Spinal cord (tissue), 10 donors: Measurements from ENCODE around the gene PRKN. TPM values are rescaled to one million over a fixed set of nuclear protein-coding genes. Genes with fewer than 3 reads are reported as not detected.

Experiments
- DNase-seq, 6 donors: peaks; one replicate each; pipeline versions ENCODE4 v3.0.0 to v3.0.0-alpha.2; 2013 to 2015; ENCODE audit warnings: low spot score in 6 of 6, low read depth in 4 of 6
- H3K27ac ChIP-seq: one replicate; pipeline ENCODE4 v1.5.1; 2013; ENCODE audit warnings: low read depth, low read length, control low read depth
- H3K27me3 ChIP-seq: one replicate; pipeline ENCODE4 v1.6.1; 2013; ENCODE audit warnings: low read length; ENCODE audit not compliant: control insufficient read depth, insufficient read depth
- H3K36me3 ChIP-seq: one replicate; pipeline ENCODE4 v1.6.1; 2013; ENCODE audit warnings: low read length; ENCODE audit not compliant: control insufficient read depth, insufficient read depth
- H3K4me1 ChIP-seq: one replicate; pipeline ENCODE4 v1.6.1; 2013; ENCODE audit warnings: low read length; ENCODE audit not compliant: control insufficient read depth, insufficient read depth
- H3K4me3 ChIP-seq: one replicate; pipeline ENCODE4 v1.5.1; 2013; ENCODE audit warnings: low read depth, low read length, control low read depth
- H3K9me3 ChIP-seq: one replicate; pipeline ENCODE4 v1.6.1; 2013; ENCODE audit warnings: low read length; ENCODE audit not compliant: control insufficient read depth, insufficient read depth
- WGBS: methylation state at CpG from one replicate; pipeline ENCODE4 v1.1.5; 2013; ENCODE audit warnings: missing lambda C conversion rate; ENCODE audit not compliant: insufficient coverage; 5-methylcytosine and 5-hydroxymethylcytosine counted together
- polyA plus RNA-seq, 2 donors: library from polyadenylated mRNA; unstranded; fragments of 120-200 nt; gene quantifications; one replicate each; pipeline ENCODE4 v1.2.1, GENCODE V29; 2013; ENCODE audit not compliant: insufficient read length in 2 of 2
- total RNA-seq, 2 donors: library from RNA; depleted of rRNA in 1 of 2; stranded (reverse); fragments of 120-200 nt in 1 of 2; fragments of >200 nt in 1 of 2; gene quantifications; one replicate each; pipeline versions ENCODE4 v1.2.3 to v1.2.4, GENCODE V29; 2013 to 2014
- donor health status: healthy.

Gene PRKN
- total and polyA plus RNA-seq, 4 donors: 7.4 to 9.5 (median 8.4) TPM

DNA sequence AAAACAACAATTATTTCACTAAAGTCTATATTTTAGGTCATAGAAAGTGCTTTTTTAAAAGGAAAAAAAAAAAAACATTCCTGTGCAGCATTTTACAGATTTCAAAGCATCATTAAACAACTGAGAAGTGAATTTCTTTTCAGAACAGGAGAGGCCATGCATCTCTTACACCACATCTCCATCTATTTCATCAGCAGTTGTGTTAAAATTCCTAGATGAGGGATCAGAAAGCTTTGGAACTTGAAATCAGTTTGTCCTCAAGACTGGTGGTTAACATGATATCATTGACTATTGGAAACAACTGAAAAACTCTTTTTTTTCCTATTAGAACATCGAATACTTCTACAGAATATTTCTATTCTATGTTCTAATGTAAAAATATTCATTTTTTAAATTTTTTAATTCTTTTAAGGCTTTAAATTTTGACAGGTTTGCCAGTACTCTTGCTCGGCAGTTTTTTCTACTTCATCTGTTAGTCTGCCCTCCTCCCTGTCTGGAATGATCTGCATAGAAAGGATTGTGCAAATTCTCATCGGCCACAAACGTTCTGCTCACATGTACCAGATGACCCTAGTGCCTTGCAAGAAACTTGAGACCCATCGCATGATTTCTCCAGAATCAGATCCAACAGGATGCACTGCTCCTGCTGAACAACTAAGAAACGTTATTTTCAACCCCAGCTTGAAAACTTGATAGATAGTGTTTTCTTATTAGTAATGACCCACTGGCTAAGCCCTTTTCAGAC lies 1042.7 kb downstream of the PRKN start:
- Histone ChIP-seq H3K27me3 (no peaks in the 10 kb centered on the region), H3K36me3 (no peaks in the 10 kb centered on the region), H3K9me3 (no peaks in the 10 kb centered on the region), H3K4me1 (peaks cover 7% of the 10 kb centered on the region), H3K27ac (no peak overlapping the region), H3K4me3 (no peak overlapping the region)
- DNase-seq: no peak
- 60% methylated on average over 2 of the region's 6 CpGs for WGBS

GRCh38 chr6:161683400-161683799 lies 1044.2 kb downstream of the PRKN start:
- no peaks in the 10 kb centered on the region for H3K9me3 ChIP-seq
- no peak for DNase-seq
- H3K27me3 ChIP-seq: no peaks in the 10 kb centered on the region
- H3K4me1 ChIP-seq: peaks cover 7% of the 10 kb centered on the region
- H3K27ac ChIP-seq: no peak overlapping the region
- H3K4me3 ChIP-seq: no peak overlapping the region
- WGBS: 98% methylated on average over 4 of the region's 5 CpGs
- no peaks in the 10 kb centered on the region for H3K36me3 ChIP-seq

- Histone ChIP-seq H3K27me3 (no peaks in the 10 kb centered on the region), H3K4me3 (no peak overlapping the region), H3K27ac (no peak overlapping the region), H3K36me3 (no peaks in the 10 kb centered on the region), H3K9me3 (no peaks in the 10 kb centered on the region), H3K4me1 (peaks cover 7% of the 10 kb centered on the region)
- no peak for DNase-seq
- WGBS: 54% methylated on average over 5 of the region's 9 CpGs
Observed at GRCh38 chr6:161682982-161683381, 1044.6 kb downstream of the PRKN start.

DNA sequence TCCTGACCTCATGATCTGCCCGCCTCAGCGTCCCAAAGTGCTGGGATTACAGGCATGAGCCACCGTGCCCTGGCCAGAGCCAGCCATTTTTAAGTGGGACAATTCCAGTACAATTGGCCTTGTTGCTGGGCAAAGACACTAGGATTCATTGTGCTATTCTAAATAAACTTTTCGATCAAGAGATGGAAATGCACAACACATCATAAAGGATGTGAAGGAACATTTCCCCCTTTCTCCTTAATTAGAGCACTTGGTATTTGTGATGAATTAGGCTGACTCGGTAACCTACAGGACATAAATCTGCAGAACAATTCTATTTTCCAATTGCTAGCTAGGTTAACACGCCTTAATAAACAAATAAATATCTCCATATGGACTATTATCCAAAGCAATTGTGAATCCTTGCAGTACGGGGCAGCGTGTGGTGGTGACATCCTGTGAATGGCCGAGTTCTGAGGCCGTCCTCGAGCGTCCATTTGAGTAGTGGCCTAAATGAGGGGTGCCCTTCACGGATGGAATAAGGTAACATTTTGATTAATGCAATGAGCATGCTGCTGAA lies 1047.5 kb downstream of the PRKN start:
- Histone ChIP-seq H3K27ac (no peak overlapping the region), H3K27me3 (no peaks in the 10 kb centered on the region), H3K4me3 (no peak overlapping the region), H3K4me1 (peaks cover 9% of the 10 kb centered on the region), H3K9me3 (no peaks in the 10 kb centered on the region), H3K36me3 (no peaks in the 10 kb centered on the region)
- 83% methylated on average over 10 of the region's 13 CpGs for WGBS
- peak in 1 of 6 donors; percentile 59 for DNase-seq

- no peak overlapping the region for H3K4me3 ChIP-seq
- H3K9me3 ChIP-seq: no peaks in the 10 kb centered on the region
- WGBS: 91% methylated on average over 5 of the region's 7 CpGs
- peaks cover 2% of the 10 kb centered on the region for H3K4me1 ChIP-seq
- no peak overlapping the region for H3K27ac ChIP-seq
- no peaks in the 10 kb centered on the region for H3K36me3 ChIP-seq
- H3K27me3 ChIP-seq: no peaks in the 10 kb centered on the region
- DNase-seq: no peak
Observed at GRCh38 chr6:161677188-161677587, 1050.4 kb downstream of the PRKN start.

GRCh38 chr6:161676586-161676985 lies 1051.0 kb downstream of the PRKN start:
- no peak overlapping the region for H3K4me3 ChIP-seq
- H3K4me1 ChIP-seq: peaks cover 2% of the 10 kb centered on the region
- H3K27me3 ChIP-seq: no peaks in the 10 kb centered on the region
- peak in 2 of 6 donors; percentile 53 to 73 for DNase-seq
- no peak overlapping the region for H3K27ac ChIP-seq
- no peaks in the 10 kb centered on the region for H3K36me3 ChIP-seq
- WGBS: no CpG with 5 or more reads among the region's 3 CpGs
- no peaks in the 10 kb centered on the region for H3K9me3 ChIP-seq

GRCh38 chr6:161674930-161675682 lies 1052.5 kb downstream of the PRKN start:
- H3K4me1 ChIP-seq: peaks cover 2% of the 10 kb centered on the region
- no peak overlapping the region for H3K4me3 ChIP-seq
- peak in 2 of 6 donors; percentile 22 to 85 for DNase-seq
- H3K9me3 ChIP-seq: no peaks in the 10 kb centered on the region
- no peaks in the 10 kb centered on the region for H3K36me3 ChIP-seq
- H3K27ac ChIP-seq: no peak overlapping the region
- no peaks in the 10 kb centered on the region for H3K27me3 ChIP-seq
- 79% methylated on average over 5 of the region's 10 CpGs for WGBS

DNA sequence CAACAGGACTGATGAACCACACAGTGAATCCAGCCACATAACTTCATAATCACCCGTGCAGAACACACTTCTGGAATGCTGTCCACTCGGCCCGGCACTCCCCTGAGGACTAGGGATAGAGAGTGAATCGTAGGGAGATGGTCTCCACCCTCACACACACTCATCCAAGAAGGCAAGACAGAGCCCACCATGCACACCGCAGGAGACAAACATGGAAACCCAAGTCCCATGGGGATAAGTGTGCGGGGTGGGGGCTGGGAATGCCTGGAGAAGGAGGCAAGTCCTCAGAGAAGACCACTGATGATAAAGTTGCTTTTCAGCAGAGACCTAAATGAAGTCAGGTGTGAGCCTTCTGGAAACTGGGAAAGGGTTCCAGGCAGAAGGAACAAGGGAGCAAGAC lies 1054.5 kb downstream of the PRKN start:
- Histone ChIP-seq H3K27ac (no peak overlapping the region), H3K9me3 (no peaks in the 10 kb centered on the region)
- 96% methylated on average over 2 of the region's 6 CpGs for WGBS

GRCh38 chr6:161671117-161671516 lies 1056.4 kb downstream of the PRKN start:
- WGBS: 79% methylated on average over 3 of the region's 9 CpGs
- H3K9me3 ChIP-seq: no peaks in the 10 kb centered on the region
- H3K36me3 ChIP-seq: no peaks in the 10 kb centered on the region
- no peak for DNase-seq
- no peak overlapping the region for H3K27ac ChIP-seq
- H3K27me3 ChIP-seq: no peaks in the 10 kb centered on the region
- peaks cover 2% of the 10 kb centered on the region for H3K4me1 ChIP-seq
- no peak overlapping the region for H3K4me3 ChIP-seq

More for the DNA sequence above, 1054.5 kb downstream of the PRKN start:
- no peak for DNase-seq
- H3K36me3 ChIP-seq: no peaks in the 10 kb centered on the region
- H3K4me1 ChIP-seq: peaks cover 2% of the 10 kb centered on the region
- no peaks in the 10 kb centered on the region for H3K27me3 ChIP-seq
- H3K4me3 ChIP-seq: no peak overlapping the region
